Ishikawa (cell line): Measurements from ENCODE around the gene SAMD5.

Experiments
- FOXM1 ChIP-seq: IDR thresholded peaks from 2 replicates; pipeline ENCODE4 v1.6.1; 2012; ENCODE audit warnings: low read depth, borderline replicate concordance
- RAD21 ChIP-seq: IDR thresholded peaks from 2 replicates; pipeline ENCODE4 v1.6.1; 2012; ENCODE audit warnings: low read depth
- REST ChIP-seq: IDR thresholded peaks from 2 replicates; pipeline ENCODE4 v1.6.1; 2012; ENCODE audit warnings: low read depth, mild to moderate bottlenecking
- TAF1 ChIP-seq: IDR thresholded peaks from 2 replicates; pipeline ENCODE4 v1.6.1; 2012; ENCODE audit warnings: low read depth, mild to moderate bottlenecking
- USF1 ChIP-seq: IDR thresholded peaks from 2 replicates; pipeline ENCODE4 v1.6.1; 2012

- TF ChIP-seq RAD21 (no peak), FOXM1 (no peak), TAF1 (no peak), USF1 (no peak), REST (no peak)
Measured at GRCh38 chr6:147514831-147515230, 6.3 kb downstream of the SAMD5 start.
